A549 (cell line): ENCODE measurements around the gene SCGB1C2. TPM values are rescaled to one million over a fixed set of nuclear protein-coding genes. Genes with fewer than 3 reads are reported as not detected.
A peak's percentile ranks its signal among the peaks of the same experiment; 100 is the strongest.

Experiments used
- ATAC-seq, 2 experiments: fragments of 200-7000 bp in 1 of 2; fragments of >200 bp in 1 of 2; cut with Nextera tagmentation in 1 of 2; cut with Tn5 transposase in 1 of 2; 3 replicates each; pipeline versions ENCODE4 v1.8.0 to v1.9.1; 2018 to 2020; ENCODE audit warnings: mild to moderate bottlenecking in 1 of 2, moderate library complexity in 1 of 2
- CTCF ChIA-PET: fragments of 300-600 bp; sonication (Branson Sonifier 250); formaldehyde crosslinking; extraction: SDS; loops from one replicate; lab custom pipeline; 2021; ENCODE audit warnings: antibody characterized with exemption, inconsistent platforms; lab: Yijun Ruan, JAX
- POLR2A ChIA-PET: fragments of 350-600 bp; formaldehyde crosslinking; extraction: SDS; loops from one replicate; lab custom pipeline; 2021; ENCODE audit warnings: antibody characterized with exemption, inconsistent platforms; lab: Yijun Ruan, JAX
- DNase-seq, 2 experiments: peaks; one replicate each; pipeline versions ENCODE4 v3.0.0 to v3.0.0-alpha.2; 2011 to 2016; ENCODE audit warnings: low read depth in 1 of 2, low spot score in 1 of 2
- FAIRE-seq: peaks from 2 replicates; lab custom pipeline; 2011; peaks lifted over from hg19 to GRCh38; lab: Jason Lieb, UNC
- H3K27ac ChIP-seq, 2 experiments: fragments of >200 bp; sonication (Bioruptor Twin); formaldehyde crosslinking; 3 replicates each; pipeline ENCODE4 v1.5.1; 2016 to 2017
- H3K4me1 ChIP-seq: fragments of >200 bp; sonication (Bioruptor Twin); formaldehyde crosslinking; 3 replicates; pipeline ENCODE4 v1.6.1; 2016
- H3K4me2 ChIP-seq: fragments of >200 bp; sonication (Bioruptor Twin); formaldehyde crosslinking; 3 replicates; pipeline ENCODE4 v1.6.1; 2016
- H3K4me3 ChIP-seq: fragments of >200 bp; sonication (Bioruptor Twin); formaldehyde crosslinking; 3 replicates; pipeline ENCODE4 v1.5.1; 2016
- H3K9me3 ChIP-seq: fragments of >200 bp; sonication (Bioruptor Twin); formaldehyde crosslinking; 3 replicates; pipeline ENCODE4 v1.6.1; 2016
- EP300 ChIP-seq, 2 experiments: fragments of >200 bp; sonication (Bioruptor Twin); formaldehyde crosslinking; IDR thresholded peaks; 2 replicates in 1 of 2; 3 replicates in 1 of 2; pipeline ENCODE4 v1.6.1; 2016 to 2017
- FOSB ChIP-seq: fragments of 250-450 bp; sonication (Bioruptor Pico); IDR thresholded peaks from 2 replicates; pipeline ENCODE4 v1.5.0; 2020; ENCODE audit warnings: mild to moderate bottlenecking, moderate library complexity
- KDM5A ChIP-seq: fragments of 200-600 bp; sonication (generic); IDR thresholded peaks from 2 replicates; pipeline ENCODE4 v1.6.1; 2016; ENCODE audit warnings: antibody characterized with exemption, mild to moderate bottlenecking
- MYC ChIP-seq: IDR thresholded peaks from 2 replicates; pipeline ENCODE4 v1.6.1; 2012; ENCODE audit warnings: mild to moderate bottlenecking, inconsistent platforms, low read length, improper control_type of control experiment, borderline replicate concordance
- POLR2AphosphoS2 ChIP-seq: conservative IDR thresholded peaks from 2 replicates; pipeline ENCODE4 v1.6.1; 2012; ENCODE audit warnings: low read length, improper control_type of control experiment, inconsistent platforms
- RARB ChIP-seq: fragments of 250-450 bp; sonication (Bioruptor Pico); IDR thresholded peaks from 2 replicates; pipeline ENCODE4 v1.8.0; 2021; ENCODE audit warnings: mild to moderate bottlenecking, moderate library complexity
- RNF2 ChIP-seq: fragments of 200-600 bp; sonication (generic); IDR thresholded peaks from 2 replicates; pipeline ENCODE4 v1.6.1; 2016; ENCODE audit warnings: low read depth, mild to moderate bottlenecking, antibody characterized with exemption, moderate library complexity, borderline replicate concordance
- SREBF2 ChIP-seq: fragments of 450-650 bp; IDR thresholded peaks from 2 replicates; pipeline ENCODE4 v1.6.1; 2014; ENCODE audit warnings: mild to moderate bottlenecking, moderate library complexity
- ZFP36 ChIP-seq: fragments of 450-650 bp; IDR thresholded peaks from 2 replicates; pipeline ENCODE4 v1.6.1; 2014; ENCODE audit warnings: borderline replicate concordance; ENCODE audit not compliant: partially characterized antibody
- ZSCAN20 ChIP-seq: fragments of 250-450 bp; sonication (Bioruptor Pico); IDR thresholded peaks from 2 replicates; pipeline ENCODE4 v1.8.0; 2022; ENCODE audit warnings: mild to moderate bottlenecking, moderate library complexity
- WGBS: methylation state at CpG from one replicate; pipeline ENCODE4 v1.1.6; 2017; ENCODE audit errors: missing lambda C conversion rate; 5-methylcytosine and 5-hydroxymethylcytosine counted together
- polyA plus RNA-seq, 4 experiments: library from polyadenylated mRNA; depleted of rRNA in 3 of 4; stranded (reverse); fragments of >200 nt; fragmentation: RNase III in 1 of 4; extraction: RNeasy Plus Mini Kit Qiagen cat#74134 plus additional on column Dnase treatment in 1 of 4; gene quantifications; 2 replicates in 3 of 4; 3 replicates in 1 of 4; pipeline ENCODE4 v1.2.3, GENCODE V29; 2011 to 2017
- TF ChIP-seq, protein P1 (sequence below): IDR thresholded peaks from 2 replicates; pipeline ENCODE4 v1.6.1; 2012
- TF ChIP-seq, protein P2 (sequence below): fragments of >200 bp; sonication (Bioruptor Twin); formaldehyde crosslinking; IDR thresholded peaks from 2 replicates; pipeline ENCODE4 v1.6.1; 2016
- TF ChIP-seq, protein P3 (sequence below): fragments of 200-600 bp; sonication (generic); IDR thresholded peaks from 2 replicates; pipeline ENCODE4 v1.6.1; 2016; ENCODE audit warnings: antibody characterized with exemption, mild to moderate bottlenecking, moderate library complexity
- TF ChIP-seq, protein P4 (sequence below): fragments of >200 bp; sonication (Bioruptor Twin); formaldehyde crosslinking; IDR thresholded peaks from 3 replicates; pipeline ENCODE4 v1.6.1; 2016
- TF ChIP-seq, protein P5 (sequence below): fragments of 450-650 bp; IDR thresholded peaks from 2 replicates; pipeline ENCODE4 v1.6.1; 2014; ENCODE audit warnings: antibody characterized with exemption

SCGB1C2 gene
- polyA plus RNA-seq, 2 of the 4 experiments (the other 2 are of a cell fraction): not detected

DNA sequence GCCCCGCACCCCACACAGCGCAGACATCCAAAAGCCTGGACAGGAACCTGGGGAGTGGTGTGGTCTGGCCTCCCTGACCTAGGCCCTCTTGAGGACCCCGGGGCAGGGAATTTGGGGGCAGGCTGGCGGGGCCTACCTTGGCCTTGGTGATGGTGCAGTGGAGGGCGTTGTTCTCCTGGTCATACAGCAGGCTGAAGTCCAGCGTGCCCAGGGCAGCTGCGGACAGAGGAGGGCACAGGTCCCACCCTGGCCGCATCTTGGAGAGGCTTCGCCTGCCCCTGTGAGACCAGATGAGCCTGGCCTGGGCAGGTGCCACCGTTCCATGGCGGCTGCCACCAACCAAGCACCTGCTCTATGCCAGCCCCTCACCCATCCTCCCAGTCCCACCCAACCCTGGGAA, 35.0 kb downstream of the SCGB1C2 start:
- Histone ChIP-seq H3K4me3 (no peak overlapping the region), H3K4me1 (no peaks in the 10 kb centered on the region), H3K4me2 (no peak overlapping the region), H3K9me3 (no peaks in the 10 kb centered on the region), H3K27ac (no peak overlapping the region)
- ChIA-PET CTCF (no interaction called here), POLR2A (no interaction called here)
- TF ChIP-seq, protein P1, sequence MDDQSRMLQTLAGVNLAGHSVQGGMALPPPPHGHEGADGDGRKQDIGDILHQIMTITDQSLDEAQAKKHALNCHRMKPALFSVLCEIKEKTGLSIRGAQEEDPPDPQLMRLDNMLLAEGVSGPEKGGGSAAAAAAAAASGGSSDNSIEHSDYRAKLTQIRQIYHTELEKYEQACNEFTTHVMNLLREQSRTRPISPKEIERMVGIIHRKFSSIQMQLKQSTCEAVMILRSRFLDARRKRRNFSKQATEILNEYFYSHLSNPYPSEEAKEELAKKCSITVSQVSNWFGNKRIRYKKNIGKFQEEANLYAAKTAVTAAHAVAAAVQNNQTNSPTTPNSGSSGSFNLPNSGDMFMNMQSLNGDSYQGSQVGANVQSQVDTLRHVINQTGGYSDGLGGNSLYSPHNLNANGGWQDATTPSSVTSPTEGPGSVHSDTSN: no peak
- TF ChIP-seq RNF2 (no peak), RARB (CRISPR knock-in tag) (no peak), ZFP36 (no peak), POLR2AphosphoS2 (no peak), MYC (no peak), EP300 (IDR thresholded peaks at IDR 0.05) (no peak)
- TF ChIP-seq, protein P2, sequence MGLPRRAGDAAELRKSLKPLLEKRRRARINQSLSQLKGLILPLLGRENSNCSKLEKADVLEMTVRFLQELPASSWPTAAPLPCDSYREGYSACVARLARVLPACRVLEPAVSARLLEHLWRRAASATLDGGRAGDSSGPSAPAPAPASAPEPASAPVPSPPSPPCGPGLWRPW: no peak
- TF ChIP-seq, protein P3, sequence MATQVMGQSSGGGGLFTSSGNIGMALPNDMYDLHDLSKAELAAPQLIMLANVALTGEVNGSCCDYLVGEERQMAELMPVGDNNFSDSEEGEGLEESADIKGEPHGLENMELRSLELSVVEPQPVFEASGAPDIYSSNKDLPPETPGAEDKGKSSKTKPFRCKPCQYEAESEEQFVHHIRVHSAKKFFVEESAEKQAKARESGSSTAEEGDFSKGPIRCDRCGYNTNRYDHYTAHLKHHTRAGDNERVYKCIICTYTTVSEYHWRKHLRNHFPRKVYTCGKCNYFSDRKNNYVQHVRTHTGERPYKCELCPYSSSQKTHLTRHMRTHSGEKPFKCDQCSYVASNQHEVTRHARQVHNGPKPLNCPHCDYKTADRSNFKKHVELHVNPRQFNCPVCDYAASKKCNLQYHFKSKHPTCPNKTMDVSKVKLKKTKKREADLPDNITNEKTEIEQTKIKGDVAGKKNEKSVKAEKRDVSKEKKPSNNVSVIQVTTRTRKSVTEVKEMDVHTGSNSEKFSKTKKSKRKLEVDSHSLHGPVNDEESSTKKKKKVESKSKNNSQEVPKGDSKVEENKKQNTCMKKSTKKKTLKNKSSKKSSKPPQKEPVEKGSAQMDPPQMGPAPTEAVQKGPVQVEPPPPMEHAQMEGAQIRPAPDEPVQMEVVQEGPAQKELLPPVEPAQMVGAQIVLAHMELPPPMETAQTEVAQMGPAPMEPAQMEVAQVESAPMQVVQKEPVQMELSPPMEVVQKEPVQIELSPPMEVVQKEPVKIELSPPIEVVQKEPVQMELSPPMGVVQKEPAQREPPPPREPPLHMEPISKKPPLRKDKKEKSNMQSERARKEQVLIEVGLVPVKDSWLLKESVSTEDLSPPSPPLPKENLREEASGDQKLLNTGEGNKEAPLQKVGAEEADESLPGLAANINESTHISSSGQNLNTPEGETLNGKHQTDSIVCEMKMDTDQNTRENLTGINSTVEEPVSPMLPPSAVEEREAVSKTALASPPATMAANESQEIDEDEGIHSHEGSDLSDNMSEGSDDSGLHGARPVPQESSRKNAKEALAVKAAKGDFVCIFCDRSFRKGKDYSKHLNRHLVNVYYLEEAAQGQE: no peak
- ATAC-seq (peak in 1 of 2 experiments; percentile 8; a peak in 1 of 6 replicates), FAIRE-seq (no peak), DNase-seq (no peak)
- 79% methylated on average over 11 of the region's 11 CpGs for WGBS

DNA sequence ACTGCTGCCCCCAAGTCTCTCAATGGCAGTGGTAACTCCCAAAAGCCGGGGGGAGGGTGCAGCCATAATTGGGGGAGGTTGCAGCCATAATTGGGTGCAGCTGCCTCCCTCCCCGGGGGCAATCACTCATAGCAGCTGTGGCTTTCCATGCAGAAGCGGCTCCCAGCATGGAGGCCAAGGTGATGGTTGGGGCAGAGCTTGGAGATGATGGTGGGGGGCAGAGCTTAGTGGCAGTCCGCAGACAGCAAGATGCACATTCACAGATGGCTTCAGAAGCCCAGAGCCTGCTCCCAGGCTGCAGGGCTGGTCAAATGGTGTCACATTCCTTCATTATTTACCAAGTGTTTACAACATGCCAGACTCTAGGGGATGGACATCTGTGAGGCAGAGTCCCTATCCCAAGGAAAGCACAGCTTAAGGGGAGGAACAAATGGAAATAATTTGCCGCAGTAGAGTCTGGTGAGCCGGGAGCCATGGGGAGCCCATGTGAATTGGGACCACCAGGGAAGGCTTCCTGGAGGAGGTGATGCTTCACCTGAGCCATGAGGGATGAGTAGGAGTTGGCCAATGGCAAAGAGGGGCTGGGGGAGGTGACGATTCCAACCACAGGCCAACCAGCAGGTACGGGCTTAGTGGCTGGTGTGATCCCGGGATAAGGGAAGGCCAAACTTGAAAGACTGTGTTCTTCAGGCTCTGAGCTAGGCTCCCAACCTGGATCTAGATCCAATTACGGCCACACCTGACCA, 36.0 kb downstream of the SCGB1C2 start:
- Histone ChIP-seq H3K9me3 (no peaks in the 10 kb centered on the region), H3K4me2 (no peak overlapping the region), H3K4me1 (no peaks in the 10 kb centered on the region), H3K27ac (no peak overlapping the region), H3K4me3 (no peak overlapping the region)
- TF ChIP-seq SREBF2 (no peak), RNF2 (no peak), ZFP36 (peak; percentile 68), MYC (no peak), KDM5A (no peak), FOSB (no peak)
- ChIA-PET POLR2A (no interaction called here), CTCF (interaction anchor here (0.7 to 5.3 kb wide), 5 partner anchors 10 to 213 kb away, joined by 3 to 44 read pairs (median 3); no protein-coding TSS in a partner anchor)
- ATAC-seq (no peak), FAIRE-seq (no peak), DNase-seq (no peak)
- WGBS: 72% methylated on average over 10 of the region's 10 CpGs

DNA sequence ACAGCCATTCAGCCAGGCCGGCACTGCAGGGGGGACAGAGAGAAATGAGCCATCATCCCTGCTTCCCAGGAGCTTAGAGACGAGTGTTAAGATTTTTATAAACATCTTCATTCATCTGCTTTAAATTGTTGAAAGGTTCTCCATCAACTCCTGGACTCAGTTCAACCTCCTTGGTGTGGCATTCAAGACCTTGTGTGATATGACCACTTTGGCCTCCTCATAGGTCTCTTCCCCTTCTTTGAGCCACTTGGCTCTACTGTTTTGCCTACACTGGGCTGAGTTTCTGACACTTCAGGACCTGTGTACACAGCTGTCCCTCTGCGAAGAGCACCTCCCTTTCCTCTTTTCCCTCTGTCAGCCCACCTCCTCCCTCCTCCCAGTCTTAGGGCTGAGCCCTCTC, 39.8 kb downstream of the SCGB1C2 start:
- DNase-seq: no peak
- 87% methylated on average over 3 of the region's 3 CpGs for WGBS
- Histone ChIP-seq H3K27ac (no peak overlapping the region), H3K9me3 (no peaks in the 10 kb centered on the region), H3K4me3 (no peak overlapping the region), H3K4me2 (no peak overlapping the region), H3K4me1 (peaks cover 8% of the 10 kb centered on the region; the same call in 1 of the 3 replicates)
- POLR2A ChIA-PET: no interaction called here
- TF ChIP-seq ZSCAN20 (CRISPR knock-in tag) (no peak), KDM5A (no peak), ZFP36 (no peak), RNF2 (no peak)
- TF ChIP-seq, protein P4, sequence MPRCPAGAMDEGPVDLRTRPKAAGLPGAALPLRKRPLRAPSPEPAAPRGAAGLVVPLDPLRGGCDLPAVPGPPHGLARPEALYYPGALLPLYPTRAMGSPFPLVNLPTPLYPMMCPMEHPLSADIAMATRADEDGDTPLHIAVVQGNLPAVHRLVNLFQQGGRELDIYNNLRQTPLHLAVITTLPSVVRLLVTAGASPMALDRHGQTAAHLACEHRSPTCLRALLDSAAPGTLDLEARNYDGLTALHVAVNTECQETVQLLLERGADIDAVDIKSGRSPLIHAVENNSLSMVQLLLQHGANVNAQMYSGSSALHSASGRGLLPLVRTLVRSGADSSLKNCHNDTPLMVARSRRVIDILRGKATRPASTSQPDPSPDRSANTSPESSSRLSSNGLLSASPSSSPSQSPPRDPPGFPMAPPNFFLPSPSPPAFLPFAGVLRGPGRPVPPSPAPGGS: no peak
- TF ChIP-seq, protein P5, sequence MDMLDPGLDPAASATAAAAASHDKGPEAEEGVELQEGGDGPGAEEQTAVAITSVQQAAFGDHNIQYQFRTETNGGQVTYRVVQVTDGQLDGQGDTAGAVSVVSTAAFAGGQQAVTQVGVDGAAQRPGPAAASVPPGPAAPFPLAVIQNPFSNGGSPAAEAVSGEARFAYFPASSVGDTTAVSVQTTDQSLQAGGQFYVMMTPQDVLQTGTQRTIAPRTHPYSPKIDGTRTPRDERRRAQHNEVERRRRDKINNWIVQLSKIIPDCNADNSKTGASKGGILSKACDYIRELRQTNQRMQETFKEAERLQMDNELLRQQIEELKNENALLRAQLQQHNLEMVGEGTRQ: no peak
- CTCF ChIA-PET: interaction anchor here (0.9 to 5.3 kb wide), 5 partner anchors 13 to 523 kb away, joined by 3 to 44 read pairs (median 3); no protein-coding TSS in a partner anchor
- ATAC-seq: no peak
- FAIRE-seq: no peak
